GM12864 (cell line): ENCODE measurements around the gene LBH.

Source experiments
- DNase-seq: peaks from one replicate; pipeline ENCODE4 v3.0.0-alpha.2; 2011; ENCODE audit warnings: low read depth
- H3K4me3 ChIP-seq: 2 replicates; pipeline ENCODE4 v1.5.1; 2011; ENCODE audit warnings: mild to moderate bottlenecking, low read depth, low read length, control low read depth
- CTCF ChIP-seq: IDR thresholded peaks from 2 replicates; pipeline ENCODE4 v1.5.1; 2011; ENCODE audit warnings: low read depth, mild to moderate bottlenecking, moderate library complexity, low read length, control low read depth, inconsistent platforms; ENCODE audit errors: missing control alignments

The LBH gene

GRCh38 chr2:30269771-30270145, 38.4 kb downstream of the LBH start:
- TF ChIP-seq CTCF, result no peak
- no peak for DNase-seq

GRCh38 chr2:30270166-30270565, 38.8 kb downstream of the LBH start:
- no peak overlapping the region for H3K4me3 ChIP-seq
- DNase-seq, result no peak
- TF ChIP-seq CTCF, result no peak

More at GRCh38 chr2:30269771-30270145, 38.4 kb downstream of the LBH start:
- no peak overlapping the region for H3K4me3 ChIP-seq

- TF ChIP-seq CTCF, result no peak
- no peak for DNase-seq
- H3K4me3 ChIP-seq, result no peak overlapping the region
Observed at GRCh38 chr2:30271301-30271700, 40.0 kb downstream of the LBH start.

GRCh38 chr2:30272286-30272685, 41.0 kb downstream of the LBH start:
- no peak for DNase-seq
- TF ChIP-seq CTCF, result no peak
- no peak overlapping the region for H3K4me3 ChIP-seq

GRCh38 chr2:30272761-30273573, 41.6 kb downstream of the LBH start:
- no peak for DNase-seq
- no peak for TF ChIP-seq CTCF
- H3K4me3 ChIP-seq, result no peak overlapping the region

- H3K4me3 ChIP-seq, result no peak overlapping the region
- no peak for DNase-seq
- TF ChIP-seq CTCF, result no peak
Observed at GRCh38 chr2:30273574-30273929, 42.2 kb downstream of the LBH start.

- H3K4me3 ChIP-seq, result no peak overlapping the region
- no peak for TF ChIP-seq CTCF
- DNase-seq, result no peak
Observed at GRCh38 chr2:30275256-30275655, 43.9 kb downstream of the LBH start.
